Measurements from ENCODE around the gene NSD2.
"Not testable (repeated sequence)": the region's sequence is repeated elsewhere in the genome, so short reads cannot be mapped to it uniquely, and the experiment has no call there.

NSD2 gene

DNA sequence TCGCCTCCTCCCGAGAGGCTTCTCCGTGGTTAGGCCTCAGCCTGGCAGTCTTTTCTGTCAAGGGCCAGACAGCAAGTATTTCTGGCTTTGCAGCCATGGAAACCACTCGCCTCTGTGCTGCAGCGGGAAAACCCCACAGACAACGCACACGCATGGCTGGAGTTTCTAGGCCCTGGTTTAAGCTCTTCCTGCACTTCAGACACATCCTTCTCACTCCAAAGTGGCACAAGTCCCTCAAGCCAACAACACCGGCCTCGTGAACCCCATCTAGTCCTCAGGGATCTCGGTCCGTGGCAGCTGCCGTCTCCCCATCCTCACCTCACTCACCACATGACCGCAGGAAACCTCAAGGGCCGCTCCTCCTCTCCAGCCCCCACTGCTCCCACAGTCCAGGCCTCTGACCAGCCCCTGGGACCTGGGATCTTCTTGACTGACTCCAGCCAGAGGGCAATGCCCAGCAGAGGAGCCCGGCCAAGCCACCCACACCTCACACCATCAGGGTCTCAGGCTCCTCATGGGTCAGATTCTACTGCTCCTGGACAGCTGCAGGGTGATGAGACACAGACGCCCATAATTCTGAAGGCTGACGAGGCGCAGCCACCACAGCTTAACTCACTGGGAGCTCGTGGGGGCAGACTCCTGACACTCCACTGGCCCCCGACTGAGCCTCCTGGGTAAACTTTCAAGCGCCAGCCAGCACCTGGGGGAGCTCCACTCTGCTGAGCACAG is 37.0 kb upstream of the NSD2 start:
- no peak overlapping the region for H3K4me3 ChIP-seq (ENCODE audit: control insufficient read depth, low read depth, low read length)
- no peak for DNase-seq (ENCODE audit: low read depth)
- TF ChIP-seq CTCF (conservative IDR thresholded peaks at IDR 0.05; ENCODE audit: control insufficient read depth, insufficient read depth, low read depth, low read length) = no peak

- not testable (repeated sequence) for H3K4me3 ChIP-seq (ENCODE audit: control insufficient read depth, low read depth, low read length); DNase-seq (ENCODE audit: low read depth)
Measured at GRCh38 chr4:1835836-1836235, 35.4 kb upstream of the NSD2 start.

DNA sequence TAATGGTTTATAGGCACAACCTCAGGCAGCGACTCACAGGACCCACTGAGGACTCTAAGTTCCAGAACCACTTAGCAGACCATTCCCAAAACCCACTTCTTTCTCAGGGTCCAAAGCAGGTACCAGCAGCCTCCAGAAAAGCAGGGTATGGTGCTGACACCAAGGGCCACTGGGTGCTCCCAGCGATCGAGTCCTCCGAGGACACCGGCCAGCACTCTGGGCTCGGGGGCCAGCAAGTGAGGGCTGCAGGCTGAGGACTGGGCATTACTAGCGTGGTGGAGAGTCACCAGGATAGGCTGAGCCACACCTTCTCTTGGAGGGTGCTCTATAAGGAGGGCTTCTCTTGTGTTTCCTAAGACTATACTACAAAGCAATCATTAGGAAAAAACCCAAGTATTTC is 34.5 kb upstream of the NSD2 start:
- DNase-seq (ENCODE audit: low read depth) = no peak
- no peak for TF ChIP-seq CTCF (conservative IDR thresholded peaks at IDR 0.05; ENCODE audit: control insufficient read depth, insufficient read depth, low read depth, low read length)

GRCh38 chr4:1837069-1837468 is 34.1 kb upstream of the NSD2 start:
- DNase-seq (ENCODE audit: low read depth) = no peak
- H3K4me3 ChIP-seq (ENCODE audit: control insufficient read depth, low read depth, low read length) = no peak overlapping the region
- TF ChIP-seq CTCF (conservative IDR thresholded peaks at IDR 0.05; ENCODE audit: control insufficient read depth, insufficient read depth, low read depth, low read length) = no peak

More for the DNA sequence above, 34.5 kb upstream of the NSD2 start:
- H3K4me3 ChIP-seq (ENCODE audit: control insufficient read depth, low read depth, low read length) = no peak overlapping the region

DNA sequence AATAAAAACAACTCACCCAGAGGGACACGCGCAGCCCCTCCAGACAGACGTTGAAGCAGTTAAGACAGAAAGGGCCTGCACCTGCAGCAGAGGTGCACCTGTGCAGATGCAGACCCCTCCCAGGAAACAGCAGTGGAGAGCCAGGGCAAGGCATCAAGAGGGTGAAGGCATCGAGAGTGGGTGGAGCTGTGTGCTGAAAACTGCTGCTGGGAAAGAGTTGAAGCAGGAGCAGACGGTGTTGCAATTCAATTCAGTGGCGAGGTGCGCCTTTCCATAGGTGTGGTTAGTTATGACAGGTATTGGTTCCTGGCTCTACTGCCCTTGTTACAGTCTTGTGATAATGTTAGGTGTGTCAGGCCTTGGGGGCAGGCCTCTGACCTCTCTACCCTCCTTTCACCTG is 31.9 kb upstream of the NSD2 start:
- TF ChIP-seq CTCF (conservative IDR thresholded peaks at IDR 0.05; ENCODE audit: control insufficient read depth, insufficient read depth, low read depth, low read length) = no peak
- no peak for DNase-seq (ENCODE audit: low read depth)
- no peak overlapping the region for H3K4me3 ChIP-seq (ENCODE audit: control insufficient read depth, low read depth, low read length)

DNA sequence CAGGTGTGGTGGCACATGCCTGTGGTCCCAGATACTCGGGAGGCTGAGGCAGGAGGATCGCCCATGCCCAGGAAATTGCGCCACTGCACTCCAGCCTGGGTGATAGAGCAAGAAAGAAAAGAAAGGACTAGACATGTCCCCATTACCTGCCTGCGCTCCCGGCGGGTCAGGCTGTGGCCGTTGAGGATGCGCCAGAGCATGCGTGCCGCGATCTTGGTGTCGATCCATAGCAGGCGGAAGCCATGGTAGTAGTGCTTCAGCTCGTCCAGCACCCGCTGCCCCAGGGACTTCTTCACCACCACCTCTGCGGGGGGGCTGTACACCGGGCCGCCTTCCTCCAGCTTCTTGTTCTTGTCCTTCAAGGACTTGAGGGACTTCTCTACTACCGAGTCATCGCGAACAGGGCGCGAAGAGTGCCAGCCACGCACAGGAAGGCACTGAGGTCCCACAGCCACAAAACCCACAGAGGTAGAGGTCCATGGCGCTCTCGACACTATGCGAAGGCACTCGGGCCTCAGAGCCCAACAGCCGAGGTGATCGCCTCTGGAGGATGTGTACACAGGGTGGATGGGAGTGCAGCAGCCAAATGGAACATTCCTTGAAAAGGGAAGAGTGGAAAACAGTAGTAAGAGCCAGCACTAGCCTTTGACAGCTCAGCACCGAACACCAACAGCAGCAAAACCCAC is 29.8 kb upstream of the NSD2 start:
- TF ChIP-seq CTCF (conservative IDR thresholded peaks at IDR 0.05; ENCODE audit: control insufficient read depth, insufficient read depth, low read depth, low read length) = no peak
- no peak for DNase-seq (ENCODE audit: low read depth)

DNA sequence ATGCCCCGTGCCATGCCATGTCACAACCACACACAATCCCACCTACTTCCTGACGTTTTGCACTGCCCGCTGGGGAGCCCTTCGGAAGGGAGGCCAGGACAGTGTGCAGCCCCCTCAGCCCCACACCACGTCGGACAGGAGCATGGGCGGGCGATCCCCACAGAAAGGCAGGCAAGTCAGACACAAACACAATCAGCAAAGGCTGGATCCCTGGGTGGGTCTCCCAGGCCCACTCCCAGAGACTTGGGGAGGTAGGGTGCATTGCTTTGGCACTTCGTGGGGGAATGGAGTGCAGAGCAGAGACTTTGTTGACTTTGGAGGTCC is 29.3 kb upstream of the NSD2 start:
- no peak for DNase-seq (ENCODE audit: low read depth)
- TF ChIP-seq CTCF (conservative IDR thresholded peaks at IDR 0.05; ENCODE audit: control insufficient read depth, insufficient read depth, low read depth, low read length) = no peak
- H3K4me3 ChIP-seq (ENCODE audit: control insufficient read depth, low read depth, low read length) = no peak overlapping the region

More for the DNA sequence above, 29.8 kb upstream of the NSD2 start:
- no peak overlapping the region for H3K4me3 ChIP-seq (ENCODE audit: control insufficient read depth, low read depth, low read length)

All from fibroblast of mammary gland (primary cell).